SU-DHL-6 (cell line): Measurements from ENCODE around the gene PPP6C.

Source experiments
- H2AFZ ChIP-seq: fragments of 200-600 bp; sonication (generic); 2 replicates; pipeline ENCODE4 v1.6.1; 2014; ENCODE audit warnings: low read depth, mild to moderate bottlenecking, moderate library complexity, mixed read lengths, antibody characterized with exemption, low read length; ENCODE audit not compliant: severe bottlenecking
- H3F3A ChIP-seq: fragments of 200-600 bp; shearing (Covaris generic); 2 replicates; pipeline ENCODE4 v1.6.0; 2016; ENCODE audit warnings: antibody characterized with exemption, mild to moderate bottlenecking; ENCODE audit not compliant: insufficient read depth
- H3K27ac ChIP-seq: fragments of 200-600 bp; sonication (generic); 2 replicates; pipeline ENCODE4 v1.5.1; 2016; ENCODE audit warnings: low read depth, mild to moderate bottlenecking, low read length, moderate library complexity, mixed read lengths
- H3K27me3 ChIP-seq: fragments of 200-600 bp; sonication (generic), shearing (Covaris generic); 2 replicates; pipeline ENCODE4 v1.6.0; 2014; ENCODE audit warnings: mild to moderate bottlenecking, low read length
- H3K36me3 ChIP-seq: fragments of 200-600 bp; sonication (generic); 2 replicates; pipeline ENCODE4 v1.6.1; 2014; ENCODE audit warnings: mild to moderate bottlenecking, low read length, mixed read lengths
- H3K4me2 ChIP-seq: fragments of 300-600, 200-600 bp; shearing (Covaris generic), sonication (generic); 2 replicates; pipeline ENCODE4 v1.6.0; 2014; ENCODE audit warnings: low read length, low read depth, mild to moderate bottlenecking; ENCODE audit not compliant: poor library complexity, severe bottlenecking
- H3K4me3 ChIP-seq: fragments of 200-600 bp; sonication (generic); 2 replicates; pipeline ENCODE4 v1.5.1; 2014; ENCODE audit warnings: antibody characterized with exemption, low read length, mild to moderate bottlenecking, mixed read lengths; ENCODE audit not compliant: insufficient read depth, poor library complexity, severe bottlenecking
- H3K79me2 ChIP-seq: fragments of 200-600 bp; sonication (generic); 2 replicates; pipeline ENCODE4 v1.6.1; 2014; ENCODE audit warnings: mild to moderate bottlenecking, low read length, moderate library complexity; ENCODE audit not compliant: insufficient read depth
- H3K9ac ChIP-seq: fragments of 200-600 bp; sonication (generic); 2 replicates; pipeline ENCODE4 v1.7.0; 2014; ENCODE audit warnings: mild to moderate bottlenecking, low read length
- H3K9me2 ChIP-seq: fragments of 200-600 bp; sonication (generic); replicated peaks from 2 replicates; pipeline ENCODE4 v1.6.1; 2014; ENCODE audit warnings: low read length; ENCODE audit not compliant: insufficient read depth
- H3K9me3 ChIP-seq: fragments of 200-600 bp; sonication (generic); 2 replicates; pipeline ENCODE4 v1.6.1; 2014; ENCODE audit warnings: low read length, mixed read lengths; ENCODE audit not compliant: insufficient read depth
- H4K20me1 ChIP-seq: fragments of 200-600 bp; sonication (generic); 2 replicates; pipeline ENCODE4 v1.6.1; 2014; ENCODE audit warnings: low read depth, mild to moderate bottlenecking, antibody characterized with exemption, low read length, moderate library complexity, mixed read lengths
- EZH2phosphoT487 ChIP-seq: fragments of 200-600 bp; sonication (generic), shearing (Covaris generic); conservative IDR thresholded peaks from 2 replicates; pipeline ENCODE4 v1.6.1; 2018; ENCODE audit warnings: mild to moderate bottlenecking, antibody characterized with exemption, low read length, moderate library complexity, mixed read lengths
- TF ChIP-seq, protein P1 (sequence below): fragments of 200-600 bp; sonication (generic); IDR thresholded peaks from one replicate; pipeline ENCODE4 v1.5.1; 2017; ENCODE audit warnings: antibody characterized with exemption, mild to moderate bottlenecking, low read length, moderate library complexity; ENCODE audit not compliant: insufficient read depth, poor library complexity, severe bottlenecking

PPP6C gene

GRCh38 chr9:125177888-125178287 lies 11.7 kb downstream of the PPP6C start:
- TF ChIP-seq, protein P1, sequence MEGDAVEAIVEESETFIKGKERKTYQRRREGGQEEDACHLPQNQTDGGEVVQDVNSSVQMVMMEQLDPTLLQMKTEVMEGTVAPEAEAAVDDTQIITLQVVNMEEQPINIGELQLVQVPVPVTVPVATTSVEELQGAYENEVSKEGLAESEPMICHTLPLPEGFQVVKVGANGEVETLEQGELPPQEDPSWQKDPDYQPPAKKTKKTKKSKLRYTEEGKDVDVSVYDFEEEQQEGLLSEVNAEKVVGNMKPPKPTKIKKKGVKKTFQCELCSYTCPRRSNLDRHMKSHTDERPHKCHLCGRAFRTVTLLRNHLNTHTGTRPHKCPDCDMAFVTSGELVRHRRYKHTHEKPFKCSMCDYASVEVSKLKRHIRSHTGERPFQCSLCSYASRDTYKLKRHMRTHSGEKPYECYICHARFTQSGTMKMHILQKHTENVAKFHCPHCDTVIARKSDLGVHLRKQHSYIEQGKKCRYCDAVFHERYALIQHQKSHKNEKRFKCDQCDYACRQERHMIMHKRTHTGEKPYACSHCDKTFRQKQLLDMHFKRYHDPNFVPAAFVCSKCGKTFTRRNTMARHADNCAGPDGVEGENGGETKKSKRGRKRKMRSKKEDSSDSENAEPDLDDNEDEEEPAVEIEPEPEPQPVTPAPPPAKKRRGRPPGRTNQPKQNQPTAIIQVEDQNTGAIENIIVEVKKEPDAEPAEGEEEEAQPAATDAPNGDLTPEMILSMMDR, result no peak
- no peak for TF ChIP-seq EZH2phosphoT487
- H3K79me2 ChIP-seq, result peaks cover 94% of the 10 kb centered on the region
- peaks cover 6% of the 10 kb centered on the region; the same call in 1 of the 2 replicates for H4K20me1 ChIP-seq
- H3K9ac ChIP-seq, result no peak overlapping the region
- H3K27ac ChIP-seq, result no peak overlapping the region
- H2AFZ ChIP-seq, result no peak overlapping the region
- H3K4me3 ChIP-seq, result no peak overlapping the region
- no peak overlapping the region for H3K4me2 ChIP-seq
- H3F3A ChIP-seq, result no peaks in the 10 kb centered on the region; the same call in 1 of the 2 replicates
- no peaks in the 10 kb centered on the region for H3K27me3 ChIP-seq
- no peaks in the 10 kb centered on the region for H3K9me3 ChIP-seq
- no peaks in the 10 kb centered on the region for H3K36me3 ChIP-seq
- no peaks in the 10 kb centered on the region for H3K9me2 ChIP-seq

DNA sequence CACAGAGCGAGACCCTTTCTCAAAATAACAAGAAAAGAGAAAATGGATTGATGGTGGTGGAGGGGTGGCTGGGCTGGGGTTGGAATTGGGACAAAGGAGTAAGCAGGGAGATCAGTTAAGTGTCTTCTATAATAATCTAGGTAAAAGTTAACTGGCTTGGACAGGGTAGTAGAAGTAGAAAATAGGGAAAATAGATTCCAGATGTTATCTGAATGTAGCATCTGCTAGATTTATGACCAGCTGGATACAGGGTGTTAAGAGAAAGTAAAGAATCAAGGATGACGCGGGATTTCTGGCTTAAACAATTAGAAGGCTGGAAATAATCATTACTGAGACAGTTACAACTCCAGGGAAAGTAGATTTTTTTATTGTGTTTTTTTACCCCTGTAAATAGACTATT lies 13.0 kb downstream of the PPP6C start:
- H3K4me3 ChIP-seq, result no peak overlapping the region
- H2AFZ ChIP-seq, result no peak overlapping the region
- H3K4me2 ChIP-seq, result no peak overlapping the region
- no peaks in the 10 kb centered on the region for H3K9me2 ChIP-seq
- no peaks in the 10 kb centered on the region; the same call in 1 of the 2 replicates for H3F3A ChIP-seq
- peaks cover 6% of the 10 kb centered on the region; the same call in 1 of the 2 replicates for H4K20me1 ChIP-seq
- no peaks in the 10 kb centered on the region for H3K27me3 ChIP-seq
- no peaks in the 10 kb centered on the region for H3K36me3 ChIP-seq
- TF ChIP-seq EZH2phosphoT487, result no peak
- TF ChIP-seq, protein P1, result no peak
- no peaks in the 10 kb centered on the region for H3K9me3 ChIP-seq
- H3K79me2 ChIP-seq, result peaks cover 93% of the 10 kb centered on the region
- no peak overlapping the region for H3K9ac ChIP-seq
- no peak overlapping the region for H3K27ac ChIP-seq

DNA sequence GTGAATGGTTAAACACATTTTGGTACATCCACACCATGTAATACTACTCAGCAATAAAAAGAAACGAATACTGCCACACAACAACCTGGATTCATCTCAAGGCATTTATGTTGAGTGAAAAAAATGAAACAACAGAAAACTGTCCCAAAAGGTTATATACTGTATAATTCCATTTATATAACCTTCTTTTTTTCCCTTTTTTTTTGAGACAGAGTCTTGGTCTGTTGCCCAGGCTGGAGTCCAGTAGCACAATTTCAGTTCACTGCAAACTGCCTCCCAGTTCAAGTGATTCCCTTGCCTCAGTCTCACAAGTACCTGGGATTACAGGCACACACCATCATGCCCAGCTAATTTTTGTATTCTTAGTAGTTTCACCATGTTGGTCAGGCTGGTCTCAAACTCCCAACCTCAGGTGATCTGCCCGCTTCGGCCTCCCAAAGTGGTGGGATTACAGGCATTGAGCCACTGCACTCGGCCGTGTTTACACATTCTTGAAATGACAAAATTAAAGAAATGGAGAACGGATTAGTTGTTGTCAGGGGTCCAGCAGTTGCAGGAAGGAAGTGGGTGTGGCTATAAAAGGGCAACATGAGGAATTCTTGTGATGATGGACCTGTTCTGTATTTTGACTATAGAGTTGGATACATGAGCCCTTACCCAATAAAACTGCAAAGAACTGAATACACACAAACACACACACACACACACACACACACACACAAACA lies 17.4 kb downstream of the PPP6C start:
- H3K9me3 ChIP-seq, result no peaks in the 10 kb centered on the region
- no peaks in the 10 kb centered on the region for H3K9me2 ChIP-seq
- no peaks in the 10 kb centered on the region for H3F3A ChIP-seq
- TF ChIP-seq EZH2phosphoT487, result no peak
- TF ChIP-seq, protein P1, result no peak
- H3K27me3 ChIP-seq, result no peaks in the 10 kb centered on the region
- H3K9ac ChIP-seq, result no peak overlapping the region
- no peak overlapping the region for H3K27ac ChIP-seq
- H3K79me2 ChIP-seq, result peaks cover 51% of the 10 kb centered on the region
- H3K4me3 ChIP-seq, result no peak overlapping the region
- H2AFZ ChIP-seq, result no peak overlapping the region
- no peak overlapping the region for H3K4me2 ChIP-seq
- peaks cover 6% of the 10 kb centered on the region; the same call in 1 of the 2 replicates for H4K20me1 ChIP-seq
- H3K36me3 ChIP-seq, result 0 out of 2 replicates have a peak, but pooled peaks cover 7% of the 10 kb centered on the region
